Renal cortical epithelial cell (primary cell): ENCODE measurements around the gene RCCD1. TPM values are rescaled to one million over a fixed set of nuclear protein-coding genes. Genes with fewer than 3 reads are reported as not detected.
"Not testable (repeated sequence)": the region's sequence is repeated elsewhere in the genome, so short reads cannot be mapped to it uniquely, and the experiment has no call there.

ENCODE experiments used
- DNase-seq: peaks from one replicate; pipeline ENCODE4 v3.0.0-alpha.2; 2011; ENCODE audit warnings: low read depth
- total RNA-seq: library from RNA; depleted of rRNA; stranded (reverse); fragments of >200 nt; gene quantifications from 2 replicates; pipeline ENCODE4 v1.2.3, GENCODE V29; 2014

The RCCD1 gene
- total RNA-seq, 1 donor from 2014 or later, result 15.7 TPM

- DNase-seq, result no peak
Observed at GRCh38 chr15:90918034-90918788, 36.5 kb upstream of the RCCD1 start.

- DNase-seq, result no peak
Observed at GRCh38 chr15:90918835-90919234, 35.8 kb upstream of the RCCD1 start.

- DNase-seq, result no peak
Observed at GRCh38 chr15:90921887-90922286, 32.8 kb upstream of the RCCD1 start.

- DNase-seq, result not testable (repeated sequence)
Observed at GRCh38 chr15:90922712-90923322, 31.9 kb upstream of the RCCD1 start.

GRCh38 chr15:90924375-90924774 lies 30.3 kb upstream of the RCCD1 start:
- no peak for DNase-seq

GRCh38 chr15:90926766-90927165 lies 27.9 kb upstream of the RCCD1 start:
- not testable (repeated sequence) for DNase-seq

GRCh38 chr15:90928106-90928505 lies 26.6 kb upstream of the RCCD1 start:
- not testable (repeated sequence) for DNase-seq

GRCh38 chr15:90929246-90930019 lies 25.3 kb upstream of the RCCD1 start:
- no peak for DNase-seq

- DNase-seq, result no peak
Observed at GRCh38 chr15:90930861-90931574, 23.7 kb upstream of the RCCD1 start.

DNA sequence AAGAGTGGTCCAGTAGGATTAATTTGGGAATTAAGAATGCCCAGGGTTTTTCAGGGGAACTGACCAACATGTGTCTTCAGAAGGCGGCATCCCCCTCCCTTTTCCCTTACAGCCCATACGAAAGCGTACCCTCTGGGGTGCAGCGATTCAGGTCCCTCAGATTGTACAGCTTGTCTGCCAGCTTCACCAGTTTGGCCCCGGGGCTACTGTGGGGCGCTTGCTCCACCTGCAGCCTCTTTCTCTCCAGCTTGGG lies 23.2 kb upstream of the RCCD1 start:
- DNase-seq, result no peak

GRCh38 chr15:90931828-90932659 lies 22.6 kb upstream of the RCCD1 start, which contains the start of gene HDDC3:
Gene HDDC3 (minus strand): TSS chr15:90932549. CDS start chr15:90932540, 9 bp downstream.
- peak; percentile 61 for DNase-seq

- DNase-seq, result no peak
Observed at GRCh38 chr15:90932660-90932991, 22.1 kb upstream of the RCCD1 start.

DNA sequence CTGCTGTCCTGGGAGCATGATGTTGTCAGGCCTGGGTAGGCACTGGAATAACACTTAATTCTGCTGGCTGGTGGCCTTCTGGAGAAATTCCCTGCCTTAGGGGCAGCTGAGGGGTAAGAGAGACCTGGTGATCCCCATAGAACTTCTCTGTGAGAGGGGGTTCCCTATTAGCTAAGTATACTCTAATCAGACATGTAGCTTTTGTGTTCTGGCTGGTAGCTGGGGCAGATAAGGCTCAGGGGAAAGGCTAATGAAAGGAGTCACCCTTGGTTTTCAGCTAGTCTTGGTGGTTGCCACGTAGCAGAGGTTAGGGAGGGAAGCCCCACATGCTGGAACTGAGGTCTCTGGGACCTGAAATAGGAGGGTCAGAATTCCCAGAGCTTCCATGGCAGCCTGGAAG lies 21.4 kb upstream of the RCCD1 start:
- DNase-seq, result no peak

GRCh38 chr15:90934256-90934948 lies 20.3 kb upstream of the RCCD1 start:
- DNase-seq, result peak; percentile 73

- DNase-seq, result peak; percentile 63
Observed at GRCh38 chr15:90934949-90935751, 19.5 kb upstream of the RCCD1 start, which contains the start of gene UNC45A. Gene UNC45A (plus strand): TSS chr15:90935285. CDS start chr15:90935325, 40 bp downstream.

- no peak for DNase-seq
Observed at GRCh38 chr15:90936823-90937222, 17.9 kb upstream of the RCCD1 start.

GRCh38 chr15:90938261-90938660 lies 16.4 kb upstream of the RCCD1 start:
- DNase-seq, result no peak

DNA sequence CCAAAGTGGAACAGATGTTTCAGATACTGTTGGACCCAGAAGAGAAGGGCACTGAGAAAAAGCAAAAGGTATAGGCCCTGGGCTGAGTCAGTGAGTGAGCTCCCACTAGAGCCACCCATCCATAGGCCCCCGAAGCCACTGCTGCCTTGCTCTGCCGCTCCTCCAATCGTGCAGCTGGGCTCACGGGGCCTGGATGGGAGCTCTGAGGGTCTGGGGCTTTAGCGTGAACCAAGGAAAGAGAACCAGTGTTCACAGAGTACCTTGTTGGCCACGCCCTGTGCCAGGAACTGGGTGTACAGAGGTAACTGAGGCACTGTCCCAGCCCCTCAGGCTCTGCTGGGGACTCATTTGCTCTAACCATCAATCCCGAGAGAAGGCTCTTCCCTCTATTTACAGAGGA lies 14.9 kb upstream of the RCCD1 start:
- no peak for DNase-seq

- no peak for DNase-seq
Observed at GRCh38 chr15:90941038-90941437, 13.6 kb upstream of the RCCD1 start.
